Ovary (tissue), 9 donors: ENCODE results near the gene ANKRD44. TPM values are rescaled to one million over a fixed set of nuclear protein-coding genes. Genes with fewer than 3 reads are reported as not detected.

ENCODE experiments used
- DNase-seq, 5 donors: peaks; one replicate each; pipeline ENCODE4 v3.0.0-alpha.2; 2019 to 2020
- H3K27ac ChIP-seq, 2 donors: fragments of 200-600 bp; one replicate each; pipeline versions ENCODE4 v1.5.1 to v1.8.0; 2019 to 2022
- H3K27me3 ChIP-seq: fragments of 200-600 bp; one replicate; pipeline ENCODE4 v1.8.0; 2022
- H3K36me3 ChIP-seq: fragments of 200-600 bp; sonication (generic); one replicate; pipeline ENCODE4 v1.5.1; 2019
- H3K4me1 ChIP-seq: one replicate; pipeline ENCODE4 v1.8.1; 2013; ENCODE audit warnings: mild to moderate bottlenecking, moderate library complexity; ENCODE audit not compliant: insufficient read depth
- H3K4me3 ChIP-seq: fragments of 200-600 bp; sonication (generic); one replicate; pipeline ENCODE4 v1.5.1; 2017
- H3K9me3 ChIP-seq, 2 donors: fragments of 200-600 bp in 1 of 2; sonication (generic) in 1 of 2; one replicate each; pipeline versions ENCODE4 v1.5.1 to v1.8.1; 2013 to 2019; ENCODE audit warnings: mild to moderate bottlenecking in 1 of 2, moderate library complexity in 1 of 2
- CTCF ChIP-seq, 3 donors: fragments of 450-650 bp in 2 of 3; fragments of 200-600 bp in 1 of 3; IDR thresholded peaks; one replicate each; pipeline versions ENCODE4 v1.5.1 to v1.8.0; 2016 to 2022; ENCODE audit warnings: antibody characterized with exemption in 3 of 3, mild to moderate bottlenecking in 1 of 3
- EP300 ChIP-seq: sonication (generic); formaldehyde crosslinking; IDR thresholded peaks from one replicate; pipeline ENCODE4 v1.6.1; 2017; ENCODE audit warnings: antibody characterized with exemption
- POLR2A ChIP-seq: fragments of 450-650 bp; IDR thresholded peaks from one replicate; pipeline ENCODE4 v1.6.1; 2017; ENCODE audit warnings: antibody characterized with exemption, mild to moderate bottlenecking, moderate library complexity
- WGBS, 3 donors: extraction: QIAGEN DNeasy Blood & Tissue Kit in 1 of 3; methylation state at CpG; one replicate each; pipeline versions ENCODE4 v1.1.5 to v1.1.7; 2013 to 2017; 5-methylcytosine and 5-hydroxymethylcytosine counted together
- intact Hi-C, 4 donors: fragments of 100-400 bp; cut with DNase I; formaldehyde crosslinking; loops; one replicate each; pipeline versions ENCODE4 v1.11.0 to v1.15.1; 2022 to 2023
- polyA plus RNA-seq, 2 donors: library from polyadenylated mRNA; stranded (reverse); fragments of 200-250 nt in 1 of 2; fragments of 350-450 nt in 1 of 2; fragmentation: Illumina TruSeq in 1 of 2; extraction: RNeasy Lipid Tissue Mini Kit (QIAGEN cat#74804) in 1 of 2; gene quantifications; one replicate each; pipeline ENCODE4 v1.2.3, GENCODE V29; 2013 to 2014
- total RNA-seq, 7 donors: library from RNA; depleted of rRNA in 2 of 7; stranded (reverse); fragments of >200 nt in 2 of 7; fragmentation: NEBNext Ultra II Directional in 3 of 7; extraction: Animal tissue kit (Norgen Biotek cat#: 25700) in 3 of 7; gene quantifications; one replicate each; pipeline versions ENCODE4 v1.1.0 to v1.2.4, GENCODE V29; 2016 to 2023
- donor health status: DM: no; HTN: no; CAD: no; lungs with moderate emphysema.
- donor health status: DM: no; HTN: no; CAD: no.
- donor health status: Bipolar disorder and iron deficiency.
- donor health status: DM: yes; HTN: yes; CAD: no.
- donor health status: DM: no; HTN: no; CAD: no.
- donor health status: DM: yes; HTN: yes; CAD: no.

The ANKRD44 gene
- total and polyA plus RNA-seq, 9 donors, result 2.6 to 60.0 (median 11.1) TPM

DNA sequence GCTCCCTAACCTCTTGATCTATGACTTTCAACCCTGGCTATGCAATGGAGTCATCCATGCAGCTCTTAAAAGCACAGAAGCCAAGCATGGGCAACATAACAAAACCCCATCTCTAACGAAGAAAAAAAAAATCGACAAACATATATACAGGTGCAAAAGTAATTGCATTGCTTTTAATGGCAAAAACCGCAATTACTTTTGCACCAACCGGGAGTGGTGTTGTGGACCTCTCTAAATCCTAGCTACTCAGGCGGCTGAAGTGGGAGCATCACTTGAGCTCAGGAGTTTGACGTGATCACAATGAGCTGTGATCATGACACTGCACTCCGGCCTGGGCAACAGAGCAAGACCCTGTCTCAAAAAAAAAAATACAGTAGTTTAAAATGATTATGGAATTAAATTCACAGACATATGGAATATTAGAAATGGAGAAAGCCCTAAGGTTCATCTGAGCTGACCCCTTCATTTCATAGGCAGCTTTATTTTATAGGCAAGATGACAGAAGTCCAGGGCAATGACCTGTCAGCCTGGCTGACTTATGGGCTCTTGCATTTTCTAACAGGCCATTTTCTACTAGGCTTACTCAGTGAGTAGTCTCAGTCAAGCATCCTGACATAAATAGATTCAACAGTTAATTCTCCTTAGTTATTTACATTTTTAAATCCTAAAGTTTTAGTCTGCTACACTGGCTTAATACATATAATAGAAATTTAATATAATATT, 183.8 kb downstream of the ANKRD44 start:
- 94 to 97% (median 95%) methylated on average over 7 of the region's 7 CpGs for WGBS, 3 donors
- intact Hi-C loops, result no loop called here
- no peak for DNase-seq
- no peak overlapping the region for H3K4me3 ChIP-seq
- no peaks in the 10 kb centered on the region for H3K4me1 ChIP-seq
- TF ChIP-seq POLR2A (no peak), CTCF (IDR thresholded peaks at IDR 0.05) (no peak), EP300 (no peak)
- H3K27me3 ChIP-seq, result no peaks in the 10 kb centered on the region
- H3K36me3 ChIP-seq, result no peaks in the 10 kb centered on the region
- H3K27ac ChIP-seq, result no peak overlapping the region
- no peaks in the 10 kb centered on the region for H3K9me3 ChIP-seq

DNA sequence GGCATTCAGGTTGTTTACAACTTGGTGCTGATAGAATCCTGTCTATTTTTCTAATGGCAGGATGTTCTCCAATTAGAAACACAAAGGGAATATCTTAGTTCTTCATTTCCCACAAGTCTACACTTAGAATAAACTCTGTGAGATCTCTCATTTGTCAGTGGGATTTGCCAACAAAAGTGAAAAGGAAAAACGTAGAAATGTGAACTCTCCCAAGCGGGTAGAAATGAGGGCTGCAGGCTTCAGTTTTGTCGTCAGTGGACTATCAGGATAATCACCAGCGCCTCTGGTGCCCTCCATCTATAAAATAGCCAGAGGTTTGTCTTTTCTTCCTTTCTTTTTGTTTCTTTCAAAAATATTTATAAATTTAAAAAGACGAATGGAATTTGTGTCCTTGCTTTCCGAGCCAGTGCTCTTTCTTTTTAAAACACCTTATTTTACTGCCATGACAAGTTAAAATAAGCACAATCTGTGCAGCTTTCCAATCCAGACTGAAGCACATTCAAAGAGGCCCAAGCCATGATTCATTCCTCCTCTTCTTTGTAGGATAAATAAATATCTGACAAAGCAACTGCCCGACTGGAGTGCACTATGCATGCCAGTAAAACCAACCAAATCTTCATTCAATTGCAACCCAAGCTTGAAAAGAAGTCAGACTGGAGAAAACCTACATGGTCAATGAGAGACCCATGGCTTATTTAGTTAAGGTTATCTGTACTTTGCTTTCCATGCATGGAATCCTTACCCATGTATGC, 185.8 kb downstream of the ANKRD44 start:
- Histone ChIP-seq H3K27me3 (no peaks in the 10 kb centered on the region), H3K27ac (no peak overlapping the region), H3K9me3 (no peaks in the 10 kb centered on the region), H3K36me3 (no peaks in the 10 kb centered on the region), H3K4me1 (no peaks in the 10 kb centered on the region), H3K4me3 (no peak overlapping the region)
- 30 to 34% (median 31%) methylated on average over 7 of the region's 7 CpGs for WGBS, 3 donors
- TF ChIP-seq EP300 (no peak), CTCF (IDR thresholded peaks at IDR 0.05) (no peak), POLR2A (no peak)
- intact Hi-C loops, result loop anchor here in 1 of 4 donors (5.0 kb wide), 1 partner anchor 252 kb away; no protein-coding TSS in a partner anchor
- no peak for DNase-seq

DNA sequence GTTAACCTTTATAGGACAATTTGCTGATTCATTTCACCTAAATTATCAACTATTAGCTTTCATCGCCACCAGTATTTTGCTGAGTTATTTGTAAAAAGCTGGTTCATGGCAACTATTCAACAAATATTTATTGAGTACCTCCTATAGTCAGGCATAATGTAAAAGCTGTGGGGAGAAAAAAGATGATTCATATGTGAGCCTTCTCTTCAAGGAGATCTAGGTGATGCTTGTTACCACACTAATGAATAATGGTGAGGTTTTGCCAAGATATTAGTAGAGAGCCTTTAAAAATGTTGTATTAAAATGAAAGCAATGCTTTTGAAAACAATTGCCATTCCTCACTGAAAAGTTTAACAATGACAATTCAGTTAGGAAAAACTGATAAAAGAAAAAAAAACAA, 187.8 kb downstream of the ANKRD44 start:
- Histone ChIP-seq H3K27me3 (no peaks in the 10 kb centered on the region), H3K4me1 (no peaks in the 10 kb centered on the region), H3K4me3 (no peak overlapping the region), H3K27ac (no peak overlapping the region), H3K36me3 (no peaks in the 10 kb centered on the region), H3K9me3 (no peaks in the 10 kb centered on the region)
- DNase-seq, result no peak
- intact Hi-C loops, result loop anchor here in 1 of 4 donors (5.0 kb wide), 1 partner anchor 254 kb away; no protein-coding TSS in a partner anchor
- TF ChIP-seq EP300, result no peak
- TF ChIP-seq CTCF (IDR thresholded peaks at IDR 0.05), result no peak
- TF ChIP-seq POLR2A, result no peak
- 97 to 100% (median 100%) methylated on average over 1 of the region's 1 CpG for WGBS, 3 donors

GRCh38 chr2:197121756-197122385, 188.7 kb downstream of the ANKRD44 start:
- Histone ChIP-seq H3K27ac (no peak overlapping the region), H3K9me3 (no peaks in the 10 kb centered on the region), H3K4me3 (no peak overlapping the region), H3K27me3 (no peaks in the 10 kb centered on the region), H3K4me1 (no peaks in the 10 kb centered on the region), H3K36me3 (no peaks in the 10 kb centered on the region)
- no peak for DNase-seq
- WGBS, 3 donors, result 82 to 87% (median 87%) methylated on average over 6 of the region's 6 CpGs
- TF ChIP-seq CTCF (IDR thresholded peaks at IDR 0.05) (no peak), EP300 (no peak), POLR2A (no peak)
- intact Hi-C loops, result loop anchor here in 1 of 4 donors (5.0 kb wide), 1 partner anchor 255 kb away; no protein-coding TSS in a partner anchor
